GM12891 (cell line): Measurements from ENCODE around the gene SLC37A2.
A peak's percentile ranks its signal among the peaks of the same experiment; 100 is the strongest.

Source experiments
- DNase-seq: peaks from one replicate; pipeline ENCODE4 v3.0.0; 2011; ENCODE audit warnings: low spot score; ENCODE audit not compliant: insufficient read length
- FAIRE-seq: peaks from 2 replicates; lab custom pipeline; 2011; peaks lifted over from hg19 to GRCh38; lab: Jason Lieb, UNC
- PAX5 ChIP-seq: IDR thresholded peaks from 2 replicates; pipeline ENCODE4 v1.6.1; 2011; ENCODE audit warnings: low read length, moderate library complexity, mild to moderate bottlenecking; ENCODE audit not compliant: insufficient read depth, severe bottlenecking
- POLR2A ChIP-seq: IDR thresholded peaks from 2 replicates; pipeline ENCODE4 v1.6.1; 2011; ENCODE audit warnings: low read depth, low read length, control low read depth
- POLR2AphosphoS5 ChIP-seq: IDR thresholded peaks from 2 replicates; pipeline ENCODE4 v1.6.1; 2011; ENCODE audit warnings: low read depth, low read length, control low read depth
- POU2F2 ChIP-seq: IDR thresholded peaks from 2 replicates; pipeline ENCODE4 v1.6.1; 2011; ENCODE audit warnings: low read depth, mild to moderate bottlenecking, control low read depth, low read length, moderate library complexity
- SPI1 ChIP-seq: IDR thresholded peaks from 2 replicates; pipeline ENCODE4 v1.6.1; 2011; ENCODE audit warnings: low read depth, low read length, control low read depth
- TAF1 ChIP-seq: IDR thresholded peaks from 2 replicates; pipeline ENCODE4 v1.6.1; 2011; ENCODE audit warnings: low read depth, low read length, control low read depth

The SLC37A2 gene

GRCh38 chr11:125090816-125091215, 27.7 kb downstream of the SLC37A2 start:
- TF ChIP-seq POLR2A (no peak), PAX5 (no peak), POU2F2 (no peak), TAF1 (no peak), SPI1 (no peak), POLR2AphosphoS5 (no peak)
- FAIRE-seq = no peak
- DNase-seq = no peak

- FAIRE-seq (peak; percentile 57), DNase-seq (no peak)
- TF ChIP-seq POU2F2 (no peak), PAX5 (no peak), SPI1 (no peak), TAF1 (no peak), POLR2AphosphoS5 (no peak), POLR2A (no peak)
These were observed 28.3 kb downstream of the SLC37A2 start for GRCh38 chr11:125091247-125091876.

DNA sequence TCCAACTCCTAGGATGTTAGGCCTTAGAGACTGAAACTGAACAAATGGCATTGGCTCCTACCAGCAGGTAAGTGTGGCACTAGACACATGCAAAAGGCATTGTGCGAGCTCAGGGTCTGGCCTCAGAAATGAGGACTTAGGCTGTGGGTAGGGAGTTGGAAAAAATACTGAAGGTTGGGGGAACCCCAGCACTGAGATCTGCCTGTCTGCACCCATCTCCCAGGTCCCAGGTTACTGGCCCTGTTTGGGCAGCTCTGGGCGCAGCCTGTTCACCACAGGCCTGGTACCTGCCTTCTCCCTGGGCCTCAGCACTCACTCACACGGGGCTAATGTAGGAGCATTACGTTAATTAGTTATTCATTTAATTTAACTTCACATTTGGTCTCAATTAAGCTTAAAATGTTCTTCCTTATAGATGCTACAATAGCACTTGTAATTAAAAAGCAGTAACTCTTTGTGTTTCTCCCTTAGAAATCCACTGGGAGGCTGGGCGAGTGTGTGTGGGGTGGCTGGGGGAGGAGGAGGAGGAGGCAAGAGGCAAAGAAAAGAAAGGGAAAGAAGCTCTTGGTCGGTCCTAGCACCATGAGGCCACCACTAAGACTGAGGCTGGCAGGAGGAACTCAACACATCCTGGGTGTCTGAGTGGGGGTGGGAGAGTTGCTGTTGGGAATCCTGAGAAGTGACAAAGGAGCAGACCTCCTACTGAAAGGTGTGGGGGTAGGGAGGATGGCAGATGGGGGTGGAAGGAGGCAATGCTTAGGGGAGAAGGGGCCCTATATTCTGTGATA, 29.0 kb downstream of the SLC37A2 start:
- no peak for TF ChIP-seq PAX5
- no peak for TF ChIP-seq POU2F2
- TF ChIP-seq POLR2A = no peak
- no peak for TF ChIP-seq SPI1
- TF ChIP-seq POLR2AphosphoS5 = no peak
- no peak for TF ChIP-seq TAF1
- DNase-seq (no peak), FAIRE-seq (no peak)

- DNase-seq = no peak
- TF ChIP-seq POU2F2 = no peak
- TF ChIP-seq SPI1 = no peak
- no peak for TF ChIP-seq TAF1
- no peak for TF ChIP-seq POLR2AphosphoS5
- no peak for TF ChIP-seq PAX5
- no peak for TF ChIP-seq POLR2A
- FAIRE-seq = no peak
These were observed 29.6 kb downstream of the SLC37A2 start for GRCh38 chr11:125092669-125093068.

DNA sequence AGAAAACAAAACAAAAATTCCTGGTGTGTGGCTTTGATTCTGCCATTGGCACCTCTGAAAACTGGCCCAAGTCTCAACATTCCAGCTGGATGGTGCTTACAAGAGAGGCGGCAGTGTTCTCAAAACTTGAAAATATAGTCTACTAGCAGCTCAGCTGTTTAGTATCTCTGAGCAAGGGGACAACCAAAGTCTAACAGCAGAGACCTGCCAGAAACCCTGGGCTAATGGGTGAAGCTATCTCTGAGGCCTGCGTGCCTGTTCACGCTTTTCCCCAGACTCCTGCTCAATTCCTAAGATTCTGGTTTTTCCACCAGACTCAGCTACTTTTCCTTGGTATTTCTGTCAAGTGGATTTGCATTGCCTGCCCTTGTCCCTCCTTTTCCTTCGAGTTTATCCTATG, 30.4 kb downstream of the SLC37A2 start:
- TF ChIP-seq POU2F2 (no peak), POLR2AphosphoS5 (no peak)
- FAIRE-seq (no peak), DNase-seq (no peak)

DNA sequence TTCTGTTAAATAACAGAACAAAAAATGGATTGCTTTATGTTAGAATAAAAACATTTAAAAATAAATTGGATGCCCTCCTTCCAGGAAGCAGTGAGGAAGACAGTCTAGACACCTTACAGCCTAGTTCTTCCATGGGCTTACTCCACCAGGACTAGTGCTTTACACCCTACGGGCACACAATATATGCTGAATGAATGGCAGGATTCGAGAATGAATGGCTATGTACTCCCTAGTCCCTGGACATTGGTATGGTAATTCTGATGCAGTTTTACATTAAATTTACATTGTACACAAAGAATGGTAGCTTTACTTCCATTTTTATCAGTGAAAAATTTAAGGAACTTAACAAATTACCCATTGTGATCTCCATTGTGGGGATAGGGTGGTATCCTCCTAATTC, 31.6 kb downstream of the SLC37A2 start:
- no peak for FAIRE-seq
- no peak for TF ChIP-seq PAX5
- TF ChIP-seq POLR2A = no peak
- no peak for TF ChIP-seq TAF1
- no peak for TF ChIP-seq SPI1
- no peak for TF ChIP-seq POU2F2
- TF ChIP-seq POLR2AphosphoS5 = no peak

DNA sequence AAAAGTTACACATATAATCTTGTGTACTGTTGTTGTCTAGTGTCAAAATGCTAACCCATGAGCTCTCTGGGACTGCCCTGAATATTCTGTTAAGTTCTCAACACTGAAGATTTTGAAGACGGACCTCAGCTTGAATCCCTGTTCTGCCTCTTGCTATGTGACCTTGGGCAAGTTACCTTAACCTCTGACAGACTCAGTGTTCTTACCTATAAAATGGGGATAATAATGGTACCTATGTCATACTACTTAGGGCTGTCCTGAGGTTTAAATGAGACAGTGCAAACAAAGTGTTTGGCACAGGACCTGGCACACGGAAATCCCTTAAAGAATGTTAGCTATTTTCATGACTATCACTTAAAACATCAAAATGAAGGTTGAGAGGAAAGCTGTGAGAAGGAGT, 37.0 kb downstream of the SLC37A2 start:
- FAIRE-seq (no peak), DNase-seq (no peak)
- TF ChIP-seq POLR2AphosphoS5 (no peak), TAF1 (no peak), POU2F2 (no peak), SPI1 (no peak)

More for the DNA sequence above, 31.6 kb downstream of the SLC37A2 start:
- no peak for DNase-seq

DNA sequence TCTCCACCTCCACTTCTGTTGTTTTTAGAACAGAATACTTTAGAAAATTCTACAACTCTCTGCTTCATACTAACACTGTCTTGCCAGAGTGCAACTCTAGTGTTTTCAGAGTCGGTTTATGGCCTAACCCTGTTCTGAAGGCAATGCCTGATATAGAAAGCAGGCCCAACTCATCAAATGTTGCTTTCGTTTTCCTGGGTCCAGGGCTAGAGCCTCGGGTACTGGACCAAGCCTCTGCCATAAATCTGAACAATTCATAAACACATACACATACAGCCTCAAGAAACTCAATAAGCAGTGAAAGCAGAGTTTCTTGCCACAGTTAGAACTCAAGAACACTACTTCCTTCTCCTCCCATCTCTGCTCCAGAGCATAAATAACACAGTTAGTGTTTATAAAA, 38.5 kb downstream of the SLC37A2 start:
- TF ChIP-seq POU2F2 (no peak), SPI1 (no peak), TAF1 (no peak), PAX5 (no peak), POLR2AphosphoS5 (no peak), POLR2A (no peak)
- DNase-seq = no peak
- FAIRE-seq = no peak

GRCh38 chr11:125102025-125102424, 38.9 kb downstream of the SLC37A2 start:
- FAIRE-seq = no peak
- TF ChIP-seq PAX5 (no peak), TAF1 (no peak), POLR2A (no peak)
- DNase-seq = no peak

DNA sequence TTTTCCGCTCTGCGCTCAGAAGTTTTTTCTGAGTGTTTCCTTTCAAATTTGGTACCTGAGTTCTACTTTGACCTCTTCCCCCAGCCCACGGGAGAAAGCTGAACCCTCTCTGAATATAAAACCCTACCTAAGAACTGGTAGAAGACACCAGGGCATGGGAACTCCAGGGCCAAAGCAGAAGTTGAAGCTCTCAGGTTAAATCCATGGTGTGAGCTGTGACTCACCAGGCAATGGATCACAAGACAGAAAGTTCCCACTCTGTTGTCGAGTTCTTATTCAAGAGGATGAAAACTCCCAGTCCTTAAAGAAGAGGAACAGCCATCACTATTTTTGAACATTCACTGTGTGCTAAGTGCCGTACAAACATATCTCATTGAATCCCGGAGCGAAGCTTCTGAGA, 39.4 kb downstream of the SLC37A2 start:
- TF ChIP-seq SPI1 = no peak
- TF ChIP-seq POLR2AphosphoS5 = no peak
- no peak for TF ChIP-seq POU2F2
- no peak for TF ChIP-seq POLR2A
- TF ChIP-seq PAX5 = no peak
- TF ChIP-seq TAF1 = no peak
- FAIRE-seq = no peak
- DNase-seq = no peak
